MM.1S (cell line): ENCODE results near the gene CETN1.

Source experiments
- DNase-seq: peaks from one replicate; pipeline ENCODE4 v3.0.0-alpha.2; 2015
- H2AFZ ChIP-seq: fragments of 300-600 bp; sonication (generic); 2 replicates; pipeline ENCODE4 v1.6.0; 2016; ENCODE audit warnings: antibody characterized with exemption, low read length
- H3F3A ChIP-seq: fragments of 300-600 bp; sonication (generic); 2 replicates; pipeline ENCODE4 v1.6.1; 2016; ENCODE audit warnings: mild to moderate bottlenecking, antibody characterized with exemption, low read length, moderate library complexity, mixed read lengths; ENCODE audit not compliant: insufficient read depth
- H3K27ac ChIP-seq: fragments of 300-600 bp; sonication (generic); 2 replicates; pipeline ENCODE4 v1.5.1; 2016; ENCODE audit warnings: mild to moderate bottlenecking, low read length
- H3K27me3 ChIP-seq: fragments of 300-600 bp; sonication (generic); replicated peaks from 2 replicates; pipeline ENCODE4 v1.6.0; 2016; ENCODE audit warnings: low read length; ENCODE audit not compliant: insufficient read depth
- H3K36me3 ChIP-seq: fragments of 300-600 bp; sonication (generic); replicated peaks from 2 replicates; pipeline ENCODE4 v1.6.1; 2016; ENCODE audit warnings: mild to moderate bottlenecking, low read length, mixed read lengths; ENCODE audit not compliant: insufficient read depth
- H3K4me1 ChIP-seq: fragments of 300-600 bp; sonication (generic); 2 replicates; pipeline ENCODE4 v1.6.1; 2016; ENCODE audit warnings: low read length, mixed read lengths
- H3K4me2 ChIP-seq: fragments of 300-600 bp; sonication (generic); 2 replicates; pipeline ENCODE4 v1.6.0; 2016; ENCODE audit warnings: low read depth, low read length
- H3K4me3 ChIP-seq: fragments of 300-600 bp; sonication (generic); 2 replicates; pipeline ENCODE4 v1.5.1; 2016; ENCODE audit warnings: low read length, mixed read lengths
- H3K79me2 ChIP-seq: fragments of 300-600 bp; sonication (generic); 2 replicates; pipeline ENCODE4 v1.6.1; 2016; ENCODE audit warnings: mixed run types, low read length, mixed read lengths
- H3K9ac ChIP-seq: fragments of 300-600 bp; sonication (generic); 2 replicates; pipeline ENCODE4 v1.6.1; 2016; ENCODE audit warnings: low read length, mixed read lengths
- H3K9me2 ChIP-seq: fragments of 300-600 bp; sonication (generic); replicated peaks from 2 replicates; pipeline ENCODE4 v1.6.1; 2016; ENCODE audit warnings: mild to moderate bottlenecking, low read length, mixed read lengths; ENCODE audit not compliant: insufficient read depth
- H3K9me3 ChIP-seq: fragments of 300-600 bp; sonication (generic); replicated peaks from 2 replicates; pipeline ENCODE4 v1.6.1; 2016; ENCODE audit warnings: mild to moderate bottlenecking, low read length, mixed read lengths; ENCODE audit not compliant: insufficient read depth
- H4K20me1 ChIP-seq: fragments of 300-600 bp; sonication (generic); 2 replicates; pipeline ENCODE4 v1.6.1; 2016; ENCODE audit warnings: mild to moderate bottlenecking, low read length, moderate library complexity, mixed read lengths; ENCODE audit not compliant: insufficient read depth
- CTCF ChIP-seq: fragments of 300-600 bp; sonication (generic); IDR thresholded peaks from 2 replicates; pipeline ENCODE4 v1.5.1; 2016; ENCODE audit warnings: antibody characterized with exemption, low read length, mixed read lengths
- EZH2 ChIP-seq: fragments of 300-600 bp; sonication (generic); optimal IDR thresholded peaks from 2 replicates; pipeline ENCODE3; 2017; ENCODE audit warnings: low read depth, mild to moderate bottlenecking, antibody characterized with exemption, low read length, mixed read lengths
- EZH2phosphoT487 ChIP-seq: fragments of 300-600 bp; sonication (generic); IDR thresholded peaks from 2 replicates; pipeline ENCODE4 v1.6.1; 2018; ENCODE audit warnings: antibody characterized with exemption, low read length

The CETN1 gene

GRCh38 chr18:580154-580553, at the start of gene CETN1:
TSS of gene CETN1 (plus strand) at chr18:580380. CDS start at chr18:580409, 29 bp downstream.
- no peak within 1 kb of the TSS for H3K4me3 ChIP-seq
- TF ChIP-seq CTCF (no peak), EZH2phosphoT487 (no peak), EZH2 (no peak)
- H2AFZ ChIP-seq: no peak within 1 kb of the TSS

GRCh38 chr18:532018-532417, 48.2 kb upstream of the CETN1 start:
- H3K79me2 ChIP-seq: no peaks in the 10 kb centered on the region
- H2AFZ ChIP-seq: no peak overlapping the region
- H3K27ac ChIP-seq: no peak overlapping the region
- H3K9ac ChIP-seq: no peak overlapping the region
- H3K4me1 ChIP-seq: no peaks in the 10 kb centered on the region
- no peaks in the 10 kb centered on the region for H3K9me3 ChIP-seq
- no peaks in the 10 kb centered on the region for H3K36me3 ChIP-seq
- H3F3A ChIP-seq: no peaks in the 10 kb centered on the region
- no peak overlapping the region for H3K4me3 ChIP-seq
- H4K20me1 ChIP-seq: no peaks in the 10 kb centered on the region
- H3K27me3 ChIP-seq: no peaks in the 10 kb centered on the region
- H3K4me2 ChIP-seq: no peak overlapping the region
- no peaks in the 10 kb centered on the region for H3K9me2 ChIP-seq
- DNase-seq: no peak
- no peak for TF ChIP-seq CTCF
- no peak for TF ChIP-seq EZH2phosphoT487
- no peak for TF ChIP-seq EZH2

More at GRCh38 chr18:580154-580553, at the start of gene CETN1:
- Histone ChIP-seq H3F3A (no peaks in the 10 kb centered on the region), H3K9me2 (no peaks in the 10 kb centered on the region), H3K9me3 (no peaks in the 10 kb centered on the region), H3K27ac (no peak within 1 kb of the TSS), H3K36me3 (no peaks in the 10 kb centered on the region), H3K79me2 (no peaks in the 10 kb centered on the region), H4K20me1 (no peaks in the 10 kb centered on the region), H3K4me1 (no peaks in the 10 kb centered on the region), H3K9ac (no peak within 1 kb of the TSS), H3K27me3 (no peaks in the 10 kb centered on the region), H3K4me2 (no peak within 1 kb of the TSS)
- DNase-seq: no peak

GRCh38 chr18:532632-533031, 47.5 kb upstream of the CETN1 start:
- Histone ChIP-seq H3F3A (no peaks in the 10 kb centered on the region), H3K27me3 (no peaks in the 10 kb centered on the region), H3K36me3 (no peaks in the 10 kb centered on the region), H3K9me3 (no peaks in the 10 kb centered on the region), H3K27ac (no peak overlapping the region), H3K4me1 (no peaks in the 10 kb centered on the region), H4K20me1 (no peaks in the 10 kb centered on the region), H3K79me2 (no peaks in the 10 kb centered on the region), H3K9ac (no peak overlapping the region), H3K4me3 (no peak overlapping the region), H2AFZ (no peak overlapping the region), H3K4me2 (no peak overlapping the region), H3K9me2 (no peaks in the 10 kb centered on the region)
- TF ChIP-seq CTCF (no peak), EZH2phosphoT487 (no peak), EZH2 (no peak)
- DNase-seq: no peak
